ENCODE measurements around the gene CNGA4. TPM values are rescaled to one million over a fixed set of nuclear protein-coding genes. Genes with fewer than 3 reads are reported as not detected.
"Not testable (repeated sequence)": the region's sequence is repeated elsewhere in the genome, so short reads cannot be mapped to it uniquely, and the experiment has no call there.

CNGA4 gene
- total RNA-seq, 6 donors from 2014 or later: 0.23 to 9.3 (median 1.8) TPM

DNA sequence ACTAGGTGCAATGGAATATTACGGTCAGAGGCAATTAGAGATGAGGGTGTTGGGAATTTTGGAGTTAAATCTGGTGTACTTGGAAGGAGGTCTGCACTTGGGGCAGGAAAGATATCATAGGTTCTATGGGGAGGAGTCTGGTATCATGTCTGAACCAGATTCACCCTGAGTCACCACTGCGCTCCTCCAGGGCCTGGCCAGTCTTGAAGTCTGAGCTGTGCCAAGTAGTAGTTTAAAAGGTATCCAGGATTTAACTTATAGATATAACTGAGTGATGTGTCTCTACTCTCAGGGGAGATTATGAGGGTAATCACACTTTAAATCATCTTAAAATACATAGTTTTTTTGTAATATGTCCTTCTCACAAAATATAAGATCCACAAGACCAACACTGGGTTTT lies 6.6 kb downstream of the CNGA4 start:
- Histone ChIP-seq H3K27ac (no peak overlapping the region), H3K27me3 (no peaks in the 10 kb centered on the region), H3K4me1 (peaks cover 0 to 2% (median 0%) of the 10 kb centered on the region in 4 donors), H3K4me3 (no peak overlapping the region), H3K9me3 (no peaks in the 10 kb centered on the region), H3K36me3 (no peaks in the 10 kb centered on the region)
- WGBS, 2 donors: 92 to 98% methylated on average over 2 of the region's 2 CpGs
- DNase-seq: no peak
- ATAC-seq (ENCODE audit: low FRiP score in 2 of 2): no peak
- TF ChIP-seq EP300 (IDR thresholded peaks at IDR 0.05) (no peak), POLR2A (IDR thresholded peaks at IDR 0.05) (no peak), POLR2AphosphoS5 (IDR thresholded peaks at IDR 0.05) (no peak)
- TF ChIP-seq, protein P1, sequence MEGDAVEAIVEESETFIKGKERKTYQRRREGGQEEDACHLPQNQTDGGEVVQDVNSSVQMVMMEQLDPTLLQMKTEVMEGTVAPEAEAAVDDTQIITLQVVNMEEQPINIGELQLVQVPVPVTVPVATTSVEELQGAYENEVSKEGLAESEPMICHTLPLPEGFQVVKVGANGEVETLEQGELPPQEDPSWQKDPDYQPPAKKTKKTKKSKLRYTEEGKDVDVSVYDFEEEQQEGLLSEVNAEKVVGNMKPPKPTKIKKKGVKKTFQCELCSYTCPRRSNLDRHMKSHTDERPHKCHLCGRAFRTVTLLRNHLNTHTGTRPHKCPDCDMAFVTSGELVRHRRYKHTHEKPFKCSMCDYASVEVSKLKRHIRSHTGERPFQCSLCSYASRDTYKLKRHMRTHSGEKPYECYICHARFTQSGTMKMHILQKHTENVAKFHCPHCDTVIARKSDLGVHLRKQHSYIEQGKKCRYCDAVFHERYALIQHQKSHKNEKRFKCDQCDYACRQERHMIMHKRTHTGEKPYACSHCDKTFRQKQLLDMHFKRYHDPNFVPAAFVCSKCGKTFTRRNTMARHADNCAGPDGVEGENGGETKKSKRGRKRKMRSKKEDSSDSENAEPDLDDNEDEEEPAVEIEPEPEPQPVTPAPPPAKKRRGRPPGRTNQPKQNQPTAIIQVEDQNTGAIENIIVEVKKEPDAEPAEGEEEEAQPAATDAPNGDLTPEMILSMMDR (IDR thresholded peaks at IDR 0.05): no peak

DNA sequence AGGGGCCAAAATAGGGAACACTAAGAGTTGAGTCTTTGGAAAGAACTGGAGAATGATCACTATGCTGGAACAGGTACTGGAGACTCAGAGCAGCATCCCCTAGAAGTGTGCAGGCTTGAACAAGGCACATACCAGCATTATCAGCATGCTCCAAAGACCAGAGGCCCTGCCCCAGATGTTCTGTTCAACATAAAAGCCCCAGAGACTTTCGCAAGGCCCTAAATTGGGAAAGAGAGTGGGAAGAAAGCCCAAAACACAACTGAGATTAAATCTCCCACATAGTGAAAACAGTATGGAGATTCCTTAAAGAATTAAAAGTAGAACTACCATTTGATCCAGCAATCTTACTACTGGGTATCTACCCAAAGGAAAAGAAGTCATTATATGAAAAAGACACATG lies 9.4 kb downstream of the CNGA4 start:
- DNase-seq: no peak
- Histone ChIP-seq H3K9me3 (no peaks in the 10 kb centered on the region), H3K4me3 (no peak overlapping the region), H3K27ac (no peak overlapping the region), H3K27me3 (no peaks in the 10 kb centered on the region), H3K4me1 (peaks cover 0 to 8% (median 4%) of the 10 kb centered on the region in 4 donors), H3K36me3 (no peaks in the 10 kb centered on the region)
- ATAC-seq (ENCODE audit: low FRiP score in 2 of 2): no peak
- WGBS, 2 donors: 72 to 86% methylated on average over 1 of the region's 1 CpG
- no peak for TF ChIP-seq POLR2A (IDR thresholded peaks at IDR 0.05)
- TF ChIP-seq POLR2AphosphoS5 (IDR thresholded peaks at IDR 0.05): no peak
- TF ChIP-seq EP300 (IDR thresholded peaks at IDR 0.05): no peak
- TF ChIP-seq, protein P1 (IDR thresholded peaks at IDR 0.05): no peak

DNA sequence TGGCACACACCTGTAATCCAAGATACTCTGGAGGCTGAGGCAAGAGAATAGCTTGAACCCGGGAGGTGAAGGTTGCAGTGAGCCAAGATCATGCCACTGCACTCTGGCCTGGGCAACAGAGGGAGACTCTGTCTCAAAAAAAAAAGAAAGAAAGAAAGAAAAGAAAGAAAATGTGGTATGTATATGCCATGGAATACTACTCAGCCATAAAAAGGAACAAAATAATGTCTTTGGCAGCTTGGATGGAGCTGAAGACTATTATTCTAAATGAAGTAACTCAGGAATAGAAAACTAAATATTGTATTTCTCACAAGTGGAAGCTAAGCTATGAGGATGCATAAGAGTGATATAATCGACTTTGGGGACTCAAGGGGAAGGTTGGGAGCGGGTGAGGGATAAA lies 10.0 kb downstream of the CNGA4 start:
- H3K4me3 ChIP-seq; DNase-seq; H3K9me3 ChIP-seq; ATAC-seq (ENCODE audit: low FRiP score in 2 of 2); H3K36me3 ChIP-seq; H3K4me1 ChIP-seq; H3K27ac ChIP-seq; H3K27me3 ChIP-seq: not testable (repeated sequence)
- 88 to 89% methylated on average over 3 of the region's 3 CpGs for WGBS, 2 donors

DNA sequence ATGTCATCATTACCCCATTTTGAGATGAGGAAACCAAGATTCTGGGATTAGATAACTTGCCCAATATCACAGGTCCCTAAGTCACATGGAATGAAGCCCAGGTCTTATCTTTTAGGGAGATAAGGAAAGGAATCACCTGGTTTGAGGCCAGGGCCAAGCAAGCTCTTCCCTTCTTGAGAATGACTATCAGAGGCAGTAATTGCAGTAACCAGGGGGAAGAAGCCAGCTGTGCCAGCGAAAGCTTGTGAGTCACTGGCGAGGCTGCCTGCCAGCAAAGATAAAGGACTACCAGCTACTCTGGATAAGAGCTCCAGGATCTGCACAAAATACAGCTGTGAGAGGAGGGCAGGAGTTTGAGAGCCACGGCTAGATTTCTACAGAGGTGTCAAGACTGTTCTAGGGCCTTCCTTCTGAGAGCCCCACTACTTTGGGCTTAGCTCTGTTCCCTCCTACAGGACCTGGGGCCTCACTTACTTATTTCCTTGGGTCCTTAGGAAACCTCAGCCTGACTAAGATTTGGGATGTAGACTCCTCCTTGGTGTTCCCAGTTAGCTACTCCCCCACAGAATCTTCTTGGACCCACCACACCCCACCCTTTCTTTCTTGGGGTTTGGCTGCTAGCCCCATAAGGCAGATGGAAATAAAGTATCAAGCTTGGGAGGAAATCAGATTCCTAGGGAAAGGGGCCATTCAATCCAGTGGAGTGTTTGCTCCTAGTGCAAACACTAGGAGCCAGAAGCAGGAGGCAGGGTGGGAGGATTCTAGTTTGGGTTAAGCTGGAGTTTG lies 11.1 kb downstream of the CNGA4 start:
- Histone ChIP-seq H3K27me3 (no peaks in the 10 kb centered on the region), H3K4me3 (no peak overlapping the region), H3K9me3 (no peaks in the 10 kb centered on the region), H3K27ac (no peak overlapping the region), H3K4me1 (peaks cover 0 to 8% (median 4%) of the 10 kb centered on the region in 4 donors), H3K36me3 (no peaks in the 10 kb centered on the region)
- 54 to 67% methylated on average over 2 to 3 of the region's 3 CpGs for WGBS, 2 donors
- ATAC-seq (ENCODE audit: low FRiP score in 2 of 2) (peak in 1 of 2 donors; percentile 75), DNase-seq (no peak)
- TF ChIP-seq POLR2A (IDR thresholded peaks at IDR 0.05) (no peak), EP300 (IDR thresholded peaks at IDR 0.05) (no peak), POLR2AphosphoS5 (IDR thresholded peaks at IDR 0.05) (no peak)
- TF ChIP-seq, protein P1 (IDR thresholded peaks at IDR 0.05): no peak

DNA sequence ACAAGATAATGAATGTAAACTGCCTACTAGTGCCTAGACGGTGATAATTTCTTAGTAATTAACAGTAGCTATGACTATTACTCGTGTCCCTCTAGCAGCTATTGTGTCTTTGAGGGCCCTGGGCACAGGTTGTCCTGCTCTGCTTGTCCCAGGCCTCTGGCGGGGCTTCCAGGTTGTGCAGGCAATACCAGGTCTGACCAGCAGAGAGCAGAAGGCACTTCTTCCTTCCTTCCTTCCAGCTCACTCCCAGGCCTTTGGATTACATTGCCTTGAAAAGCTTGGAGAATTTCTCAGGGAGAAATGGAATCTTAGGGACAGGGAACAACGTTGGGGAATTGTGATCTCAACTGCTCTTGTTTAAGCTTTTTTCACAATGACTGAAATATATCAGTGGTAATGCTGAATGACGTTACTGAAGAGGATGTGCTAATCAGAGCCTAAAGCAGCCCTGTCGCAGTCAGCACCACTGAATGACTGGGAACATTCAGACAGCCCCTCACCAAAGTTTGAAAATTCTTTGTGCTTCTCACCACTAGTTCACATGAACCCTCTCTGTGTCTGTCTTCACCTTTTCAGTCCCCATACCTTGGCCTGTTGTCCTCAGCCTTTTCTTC lies 12.3 kb downstream of the CNGA4 start:
- no peak overlapping the region for H3K4me3 ChIP-seq
- WGBS, 2 donors: 58 to 71% methylated on average over 6 of the region's 6 CpGs
- peak overlapping the region in 3 of 4 donors; percentile 6 to 43 (median 15) for H3K27ac ChIP-seq
- peaks cover 0 to 8% (median 4%) of the 10 kb centered on the region in 4 donors for H3K4me1 ChIP-seq
- TF ChIP-seq, protein P1 (IDR thresholded peaks at IDR 0.05): peak; percentile 65 to 91 (median 81)
- TF ChIP-seq EP300 (IDR thresholded peaks at IDR 0.05): no peak
- peak in 1 of 2 donors; percentile 75 for DNase-seq
- no peaks in the 10 kb centered on the region for H3K36me3 ChIP-seq
- no peaks in the 10 kb centered on the region for H3K9me3 ChIP-seq
- ATAC-seq (ENCODE audit: low FRiP score in 2 of 2): peak; percentile 89 to 92
- no peaks in the 10 kb centered on the region for H3K27me3 ChIP-seq
